Liver (tissue), 3 donors: Measurements from ENCODE around the gene HERC5.

ENCODE experiments used
- EGR1 ChIP-seq, 2 donors: IDR thresholded peaks; 2 replicates each; pipeline ENCODE4 v1.6.1; 2016 to 2018; ENCODE audit warnings: antibody characterized with exemption in 2 of 2, low read depth in 2 of 2
- GABPA ChIP-seq, 2 donors: IDR thresholded peaks in 1 of 2; conservative IDR thresholded peaks in 1 of 2; 2 replicates each; pipeline ENCODE4 v1.6.1; 2016; ENCODE audit warnings: antibody characterized with exemption in 2 of 2, mild to moderate bottlenecking in 1 of 2, moderate library complexity in 1 of 2
- HNF4A ChIP-seq, 2 donors: conservative IDR thresholded peaks; 2 replicates each; pipeline ENCODE4 v1.6.1; 2016; ENCODE audit warnings: antibody characterized with exemption in 2 of 2, mild to moderate bottlenecking in 2 of 2
- JUND ChIP-seq, 2 donors: IDR thresholded peaks; 2 replicates each; pipeline ENCODE4 v1.6.1; 2016; ENCODE audit warnings: antibody characterized with exemption in 2 of 2
- RAD21 ChIP-seq, 2 donors: IDR thresholded peaks; 2 replicates each; pipeline ENCODE4 v1.6.1; 2016; ENCODE audit warnings: antibody characterized with exemption in 2 of 2, mild to moderate bottlenecking in 2 of 2
- REST ChIP-seq: IDR thresholded peaks from 2 replicates; pipeline ENCODE4 v1.6.1; 2016; ENCODE audit warnings: antibody characterized with exemption, mild to moderate bottlenecking
- SP1 ChIP-seq: IDR thresholded peaks from 2 replicates; pipeline ENCODE4 v1.6.1; 2018; ENCODE audit warnings: antibody characterized with exemption, mild to moderate bottlenecking
- TAF1 ChIP-seq: conservative IDR thresholded peaks from 2 replicates; pipeline ENCODE4 v1.6.1; 2016; ENCODE audit warnings: antibody characterized with exemption, mild to moderate bottlenecking
- ZBTB33 ChIP-seq: IDR thresholded peaks from 2 replicates; pipeline ENCODE4 v1.6.1; 2016; ENCODE audit warnings: antibody characterized with exemption
- TF ChIP-seq, protein P1 (sequence below): fragments of 150-350 bp; IDR thresholded peaks from 2 replicates; pipeline ENCODE4 v1.5.1; 2017; ENCODE audit warnings: improper control_type of control experiment, low read depth, low read length; ENCODE audit not compliant: missing input control
- TF ChIP-seq, protein P2 (sequence below): IDR thresholded peaks from 2 replicates; pipeline ENCODE4 v1.6.1; 2016; ENCODE audit warnings: antibody characterized with exemption
- donor health status: healthy.
- donor health status: healthy.

DNA sequence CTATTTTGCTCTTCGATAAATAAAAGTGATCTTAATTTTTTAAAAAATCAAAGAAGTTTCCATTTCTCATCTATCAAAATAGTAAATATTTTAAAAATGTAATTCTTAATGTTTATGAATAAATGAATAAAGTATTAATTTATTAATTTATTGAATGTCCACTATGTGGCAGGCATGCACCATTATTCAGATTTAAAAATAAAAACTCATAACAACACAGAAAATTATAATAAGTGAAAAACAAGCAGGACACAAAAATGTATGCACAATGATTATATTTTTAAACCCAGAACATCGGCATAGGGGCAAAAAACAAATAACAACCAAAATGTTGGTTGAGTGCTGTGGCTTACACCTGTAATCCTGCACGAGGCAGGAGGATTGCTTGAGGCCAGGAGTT lies 71.9 kb downstream of the HERC5 start:
- TF ChIP-seq, protein P1, sequence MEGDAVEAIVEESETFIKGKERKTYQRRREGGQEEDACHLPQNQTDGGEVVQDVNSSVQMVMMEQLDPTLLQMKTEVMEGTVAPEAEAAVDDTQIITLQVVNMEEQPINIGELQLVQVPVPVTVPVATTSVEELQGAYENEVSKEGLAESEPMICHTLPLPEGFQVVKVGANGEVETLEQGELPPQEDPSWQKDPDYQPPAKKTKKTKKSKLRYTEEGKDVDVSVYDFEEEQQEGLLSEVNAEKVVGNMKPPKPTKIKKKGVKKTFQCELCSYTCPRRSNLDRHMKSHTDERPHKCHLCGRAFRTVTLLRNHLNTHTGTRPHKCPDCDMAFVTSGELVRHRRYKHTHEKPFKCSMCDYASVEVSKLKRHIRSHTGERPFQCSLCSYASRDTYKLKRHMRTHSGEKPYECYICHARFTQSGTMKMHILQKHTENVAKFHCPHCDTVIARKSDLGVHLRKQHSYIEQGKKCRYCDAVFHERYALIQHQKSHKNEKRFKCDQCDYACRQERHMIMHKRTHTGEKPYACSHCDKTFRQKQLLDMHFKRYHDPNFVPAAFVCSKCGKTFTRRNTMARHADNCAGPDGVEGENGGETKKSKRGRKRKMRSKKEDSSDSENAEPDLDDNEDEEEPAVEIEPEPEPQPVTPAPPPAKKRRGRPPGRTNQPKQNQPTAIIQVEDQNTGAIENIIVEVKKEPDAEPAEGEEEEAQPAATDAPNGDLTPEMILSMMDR, result no peak
- TF ChIP-seq EGR1 (IDR thresholded peaks at IDR 0.05; ENCODE audit: low read depth in 2 of 2) (no peak), RAD21 (IDR thresholded peaks at IDR 0.05) (peak in 1 of 2 donors; percentile 39), SP1 (no peak), REST (no peak), JUND (IDR thresholded peaks at IDR 0.05) (no peak), GABPA (IDR thresholded peaks at IDR 0.05 in 1 of 2, conservative IDR thresholded peaks at IDR 0.05 in 1 of 2) (no peak), ZBTB33 (no peak), HNF4A (conservative IDR thresholded peaks at IDR 0.05) (no peak), TAF1 (no peak)
- TF ChIP-seq, protein P2, sequence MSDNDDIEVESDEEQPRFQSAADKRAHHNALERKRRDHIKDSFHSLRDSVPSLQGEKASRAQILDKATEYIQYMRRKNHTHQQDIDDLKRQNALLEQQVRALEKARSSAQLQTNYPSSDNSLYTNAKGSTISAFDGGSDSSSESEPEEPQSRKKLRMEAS, result no peak
